ENCODE results near the gene SIGLEC8.

DNA sequence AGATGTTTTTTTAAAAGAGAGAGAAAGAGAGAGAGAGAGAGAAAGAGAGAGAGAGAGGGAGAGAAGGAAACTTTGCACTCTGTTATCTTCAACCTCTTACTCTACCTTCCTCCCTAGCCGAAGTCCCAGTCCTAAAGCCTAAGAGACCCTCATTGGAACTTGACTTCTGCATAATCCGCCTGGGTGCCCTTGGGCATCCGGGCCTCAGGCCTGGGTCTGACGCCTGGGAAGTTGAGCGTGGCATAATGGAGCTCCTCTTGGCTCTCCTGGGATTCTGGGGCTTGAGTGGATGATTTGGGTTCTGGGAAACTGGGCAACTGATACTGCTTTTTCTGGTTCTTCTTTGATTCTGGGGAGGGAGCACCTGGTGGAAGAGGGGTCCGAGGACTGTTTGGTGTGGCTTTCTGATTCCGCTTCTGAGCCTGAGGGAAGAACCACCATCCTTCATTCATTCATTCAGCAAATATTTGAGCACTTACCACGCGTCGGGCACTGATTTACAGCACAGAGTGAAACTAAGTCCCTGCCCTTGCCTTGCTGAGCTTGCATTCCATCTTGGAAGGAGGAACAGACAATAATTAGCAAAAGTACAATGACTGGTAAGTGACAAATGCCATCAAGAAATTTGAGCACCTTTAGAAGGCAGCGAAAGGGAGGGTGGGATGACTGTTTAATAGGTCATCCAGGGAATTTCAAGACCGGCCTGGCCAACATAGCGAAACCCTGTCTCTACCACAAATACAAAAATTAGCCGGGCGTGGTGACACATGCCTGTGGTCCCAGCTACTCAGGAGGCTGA, 47.1 kb downstream of the SIGLEC8 start:
- TF ChIP-seq CTCF (IDR thresholded peaks at IDR 0.05) (no peak), POLR2A (IDR thresholded peaks at IDR 0.05) (no peak)

Measured in uterus (tissue), 2 donors.